ENCODE results near the gene TCEA3.

DNA sequence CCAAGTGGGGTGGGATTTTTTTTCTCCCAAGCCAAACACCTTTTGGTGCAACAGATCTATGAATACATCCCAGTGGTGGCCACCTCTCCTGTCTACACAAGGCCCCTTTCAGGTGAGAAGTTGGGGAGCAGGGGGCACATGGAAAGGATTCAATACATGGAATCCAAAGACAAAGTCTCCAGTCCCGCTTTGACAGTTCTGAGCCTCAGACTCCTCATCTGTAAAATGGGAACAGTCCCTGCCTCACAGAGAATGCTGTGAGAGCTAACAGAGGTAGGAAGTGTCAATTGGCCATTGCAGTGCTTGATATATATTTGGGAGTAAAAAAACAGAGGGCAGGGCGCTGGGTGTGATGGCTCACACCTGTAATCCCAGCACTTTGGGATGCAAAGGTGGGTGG, 28.2 kb downstream of the TCEA3 start:
- TF ChIP-seq, protein P1, sequence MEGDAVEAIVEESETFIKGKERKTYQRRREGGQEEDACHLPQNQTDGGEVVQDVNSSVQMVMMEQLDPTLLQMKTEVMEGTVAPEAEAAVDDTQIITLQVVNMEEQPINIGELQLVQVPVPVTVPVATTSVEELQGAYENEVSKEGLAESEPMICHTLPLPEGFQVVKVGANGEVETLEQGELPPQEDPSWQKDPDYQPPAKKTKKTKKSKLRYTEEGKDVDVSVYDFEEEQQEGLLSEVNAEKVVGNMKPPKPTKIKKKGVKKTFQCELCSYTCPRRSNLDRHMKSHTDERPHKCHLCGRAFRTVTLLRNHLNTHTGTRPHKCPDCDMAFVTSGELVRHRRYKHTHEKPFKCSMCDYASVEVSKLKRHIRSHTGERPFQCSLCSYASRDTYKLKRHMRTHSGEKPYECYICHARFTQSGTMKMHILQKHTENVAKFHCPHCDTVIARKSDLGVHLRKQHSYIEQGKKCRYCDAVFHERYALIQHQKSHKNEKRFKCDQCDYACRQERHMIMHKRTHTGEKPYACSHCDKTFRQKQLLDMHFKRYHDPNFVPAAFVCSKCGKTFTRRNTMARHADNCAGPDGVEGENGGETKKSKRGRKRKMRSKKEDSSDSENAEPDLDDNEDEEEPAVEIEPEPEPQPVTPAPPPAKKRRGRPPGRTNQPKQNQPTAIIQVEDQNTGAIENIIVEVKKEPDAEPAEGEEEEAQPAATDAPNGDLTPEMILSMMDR (IDR thresholded peaks at IDR 0.05; ENCODE audit: insufficient read depth, low read depth, low read length) = no peak
- TF ChIP-seq EZH2 (IDR thresholded peaks at IDR 0.05; ENCODE audit: insufficient read depth, low read length) = no peak

Data from astrocyte (in vitro differentiated cells and primary cell).